ENCODE measurements around the gene LCE1E.
A peak's percentile ranks its signal among the peaks of the same experiment; 100 is the strongest.

The LCE1E gene

DNA sequence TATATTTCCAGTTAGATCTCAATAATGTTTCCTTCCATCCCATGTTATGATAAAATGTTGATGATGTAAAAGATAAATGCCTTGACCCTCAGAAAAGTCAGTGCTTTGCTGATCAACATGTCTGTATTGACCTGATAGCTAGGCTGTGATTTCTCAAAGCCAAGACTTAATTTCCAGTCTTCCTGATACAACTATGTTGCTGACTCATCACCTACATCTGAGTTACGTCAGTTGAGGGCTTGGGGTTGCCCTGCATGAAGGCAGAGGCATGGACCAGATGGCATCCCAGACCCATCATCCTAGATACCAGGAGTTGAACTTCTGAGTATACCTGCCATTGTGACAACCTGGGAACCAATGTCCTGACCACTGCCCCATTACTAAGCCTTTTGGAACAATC is 15.3 kb downstream of the LCE1E start:
- no peak overlapping the region for H3K4me3 ChIP-seq (ENCODE audit: control insufficient read depth, low read depth, low read length)
- peak; percentile 11 for DNase-seq (ENCODE audit: low read depth)
- TF ChIP-seq, protein P1, sequence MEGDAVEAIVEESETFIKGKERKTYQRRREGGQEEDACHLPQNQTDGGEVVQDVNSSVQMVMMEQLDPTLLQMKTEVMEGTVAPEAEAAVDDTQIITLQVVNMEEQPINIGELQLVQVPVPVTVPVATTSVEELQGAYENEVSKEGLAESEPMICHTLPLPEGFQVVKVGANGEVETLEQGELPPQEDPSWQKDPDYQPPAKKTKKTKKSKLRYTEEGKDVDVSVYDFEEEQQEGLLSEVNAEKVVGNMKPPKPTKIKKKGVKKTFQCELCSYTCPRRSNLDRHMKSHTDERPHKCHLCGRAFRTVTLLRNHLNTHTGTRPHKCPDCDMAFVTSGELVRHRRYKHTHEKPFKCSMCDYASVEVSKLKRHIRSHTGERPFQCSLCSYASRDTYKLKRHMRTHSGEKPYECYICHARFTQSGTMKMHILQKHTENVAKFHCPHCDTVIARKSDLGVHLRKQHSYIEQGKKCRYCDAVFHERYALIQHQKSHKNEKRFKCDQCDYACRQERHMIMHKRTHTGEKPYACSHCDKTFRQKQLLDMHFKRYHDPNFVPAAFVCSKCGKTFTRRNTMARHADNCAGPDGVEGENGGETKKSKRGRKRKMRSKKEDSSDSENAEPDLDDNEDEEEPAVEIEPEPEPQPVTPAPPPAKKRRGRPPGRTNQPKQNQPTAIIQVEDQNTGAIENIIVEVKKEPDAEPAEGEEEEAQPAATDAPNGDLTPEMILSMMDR (conservative IDR thresholded peaks at IDR 0.05; ENCODE audit: control insufficient read depth, insufficient read depth, low read depth, low read length): no peak

DNA sequence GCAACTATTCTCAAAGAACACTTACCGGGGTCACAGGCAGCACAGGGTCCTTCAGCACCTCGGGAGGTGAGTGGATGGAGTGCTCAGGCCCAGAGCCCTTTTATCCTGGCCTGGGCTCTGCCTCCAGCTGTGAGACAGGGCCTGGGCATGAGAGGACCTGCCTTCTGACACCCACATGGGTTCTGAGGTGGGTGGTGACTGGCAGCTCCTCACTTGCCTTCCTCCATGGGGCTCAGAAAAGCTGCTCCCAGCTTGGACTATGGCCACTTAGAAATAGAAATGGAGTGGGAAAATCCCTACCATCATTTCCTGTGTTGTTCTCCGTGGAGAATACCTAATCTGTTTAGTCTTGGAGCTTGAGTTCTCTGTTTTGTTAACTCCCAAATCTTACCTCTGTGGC is 20.5 kb downstream of the LCE1E start, which contains the start of gene LCE1C:
LCE1C (minus strand) TSS at position 76 of the 400 bp plus-strand sequence. CDS start 1,173 bp downstream, outside the sequence.
- DNase-seq (ENCODE audit: low read depth): no peak
- TF ChIP-seq, protein P1 (conservative IDR thresholded peaks at IDR 0.05; ENCODE audit: control insufficient read depth, insufficient read depth, low read depth, low read length): no peak
- no peak within 1 kb of the TSS for H3K4me3 ChIP-seq (ENCODE audit: control insufficient read depth, low read depth, low read length)

DNA sequence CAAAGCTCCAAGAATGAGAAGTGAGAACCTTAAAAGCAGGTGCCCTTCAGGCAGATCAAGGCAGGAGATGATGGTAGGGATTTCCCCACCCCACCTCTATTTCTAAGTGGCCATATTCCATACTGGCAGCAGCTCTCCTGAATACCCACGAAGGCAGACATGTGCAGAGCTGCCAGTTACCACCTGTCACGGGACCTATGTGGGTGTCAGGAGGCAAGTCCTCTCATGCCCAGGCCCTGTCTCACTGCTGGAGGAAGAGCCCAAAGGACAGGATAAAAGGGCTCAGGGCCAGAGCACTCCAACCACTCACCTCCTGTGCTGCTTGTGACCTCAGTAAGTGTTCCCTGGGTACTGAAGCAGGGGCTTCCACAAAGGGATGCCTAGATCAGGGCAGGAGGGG is 25.0 kb downstream of the LCE1E start:
- TF ChIP-seq, protein P1 (conservative IDR thresholded peaks at IDR 0.05; ENCODE audit: control insufficient read depth, insufficient read depth, low read depth, low read length): no peak

DNA sequence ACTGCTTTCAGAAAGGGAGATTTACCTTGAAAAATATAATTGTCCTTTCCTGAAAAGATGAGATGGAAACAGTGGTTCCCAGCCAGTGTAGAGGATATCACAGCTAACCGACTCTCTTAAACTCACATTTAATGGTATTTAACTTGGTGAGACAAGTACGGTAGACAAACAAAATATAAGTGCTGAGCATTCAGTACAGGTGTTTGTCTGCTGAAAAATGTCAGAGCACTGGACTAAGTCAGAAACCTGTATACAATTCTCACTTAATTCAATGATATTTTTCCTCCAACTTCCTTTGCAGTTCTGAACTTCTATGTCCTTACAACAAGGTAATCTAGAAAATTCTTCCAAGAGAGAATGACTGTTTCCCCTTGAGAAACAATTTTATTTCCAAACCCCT is 25.6 kb downstream of the LCE1E start, which contains the start of gene LCE1B:
LCE1B (plus strand) TSS at position 301 of the 400 bp plus-strand sequence. CDS start 476 bp downstream, outside the sequence.
- DNase-seq (ENCODE audit: low read depth): no peak
- TF ChIP-seq, protein P1 (conservative IDR thresholded peaks at IDR 0.05; ENCODE audit: control insufficient read depth, insufficient read depth, low read depth, low read length): no peak
- no peak within 1 kb of the TSS for H3K4me3 ChIP-seq (ENCODE audit: control insufficient read depth, low read depth, low read length)

More for the DNA sequence above, 25.0 kb downstream of the LCE1E start:
- no peak for DNase-seq (ENCODE audit: low read depth)
- no peak overlapping the region for H3K4me3 ChIP-seq (ENCODE audit: control insufficient read depth, low read depth, low read length)

DNA sequence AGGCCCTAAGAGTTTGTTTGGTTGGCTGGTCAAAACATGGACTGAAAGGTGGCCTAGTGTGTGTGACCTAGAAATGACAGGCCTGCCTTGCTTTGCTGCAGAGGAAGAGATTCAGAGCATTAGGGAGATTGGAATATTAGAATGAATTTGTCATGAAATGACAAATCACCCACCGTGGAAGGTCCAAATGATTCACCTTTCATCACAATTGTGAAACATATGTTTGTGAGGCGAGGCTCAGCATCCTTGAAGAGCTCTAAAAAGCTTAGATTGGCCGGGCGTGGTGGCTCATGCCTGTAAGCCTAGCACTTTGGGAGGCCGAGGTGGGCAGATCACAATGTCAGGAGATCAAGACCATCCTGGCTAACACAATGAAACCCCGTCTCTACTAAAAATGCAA is 31.3 kb downstream of the LCE1E start:
- TF ChIP-seq, protein P1 (conservative IDR thresholded peaks at IDR 0.05; ENCODE audit: control insufficient read depth, insufficient read depth, low read depth, low read length): no peak
- peak; percentile 19 for DNase-seq (ENCODE audit: low read depth)
- no peak overlapping the region for H3K4me3 ChIP-seq (ENCODE audit: control insufficient read depth, low read depth, low read length)

DNA sequence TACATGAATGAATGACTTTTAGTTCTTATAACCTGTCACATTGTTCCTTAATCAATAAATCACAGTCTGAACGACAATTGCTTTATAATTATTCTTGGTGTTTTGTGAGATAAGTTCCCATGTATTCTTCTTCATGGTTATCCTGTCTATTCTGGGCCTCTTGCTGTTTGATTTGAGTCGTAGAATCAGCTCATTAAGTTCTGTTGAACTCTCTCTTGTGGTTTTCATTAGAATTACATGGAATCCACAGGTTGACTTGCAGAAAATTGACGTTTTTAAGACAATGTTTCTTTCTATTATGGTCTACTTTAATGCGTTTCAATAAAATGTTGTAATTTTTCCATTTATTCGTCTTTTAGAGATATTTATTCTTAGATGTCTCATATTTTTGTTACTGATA is 37.2 kb downstream of the LCE1E start:
- TF ChIP-seq, protein P1 (conservative IDR thresholded peaks at IDR 0.05; ENCODE audit: control insufficient read depth, insufficient read depth, low read depth, low read length): peak; percentile 45
- peak; percentile 65 for DNase-seq (ENCODE audit: low read depth)
- no peak overlapping the region for H3K4me3 ChIP-seq (ENCODE audit: control insufficient read depth, low read depth, low read length)

DNA sequence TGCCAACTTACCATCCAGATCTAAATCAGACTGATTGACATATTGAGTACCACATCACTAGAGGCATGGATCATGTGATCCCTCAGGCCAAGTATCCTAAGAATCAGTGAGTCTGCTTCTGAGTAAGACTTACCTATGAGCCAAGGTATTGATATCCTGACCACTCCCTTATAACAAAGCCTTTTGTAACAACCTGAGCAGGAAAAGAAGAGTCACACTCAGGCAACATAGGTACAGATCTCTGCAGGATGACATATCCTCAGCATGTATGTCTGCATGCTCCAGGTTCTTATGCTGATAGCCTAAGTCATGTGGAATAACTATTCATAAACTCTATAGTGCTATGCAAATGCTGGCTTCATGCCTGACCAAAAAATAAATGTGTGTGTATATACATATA is 38.9 kb downstream of the LCE1E start:
- TF ChIP-seq, protein P1 (conservative IDR thresholded peaks at IDR 0.05; ENCODE audit: control insufficient read depth, insufficient read depth, low read depth, low read length): no peak
- DNase-seq (ENCODE audit: low read depth): no peak
- H3K4me3 ChIP-seq (ENCODE audit: control insufficient read depth, low read depth, low read length): no peak overlapping the region
